Measurements from ENCODE around the gene HBEGF. TPM values are rescaled to one million over a fixed set of nuclear protein-coding genes. Genes with fewer than 3 reads are reported as not detected.

Gene HBEGF
- total and polyA plus RNA-seq, 2 experiments from 2014 or later, result 2.2 to 2.9 TPM

- no peak for TF ChIP-seq NANOG (IDR thresholded peaks at IDR 0.05; ENCODE audit: borderline replicate concordance)
- TF ChIP-seq JUNB (IDR thresholded peaks at IDR 0.05; ENCODE audit: unreplicated experiment), result no peak
- TF ChIP-seq STAT1 (IDR thresholded peaks at IDR 0.05; ENCODE audit: unreplicated experiment), result no peak
- TF ChIP-seq, protein P1, sequence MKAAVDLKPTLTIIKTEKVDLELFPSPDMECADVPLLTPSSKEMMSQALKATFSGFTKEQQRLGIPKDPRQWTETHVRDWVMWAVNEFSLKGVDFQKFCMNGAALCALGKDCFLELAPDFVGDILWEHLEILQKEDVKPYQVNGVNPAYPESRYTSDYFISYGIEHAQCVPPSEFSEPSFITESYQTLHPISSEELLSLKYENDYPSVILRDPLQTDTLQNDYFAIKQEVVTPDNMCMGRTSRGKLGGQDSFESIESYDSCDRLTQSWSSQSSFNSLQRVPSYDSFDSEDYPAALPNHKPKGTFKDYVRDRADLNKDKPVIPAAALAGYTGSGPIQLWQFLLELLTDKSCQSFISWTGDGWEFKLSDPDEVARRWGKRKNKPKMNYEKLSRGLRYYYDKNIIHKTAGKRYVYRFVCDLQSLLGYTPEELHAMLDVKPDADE (IDR thresholded peaks at IDR 0.05), result no peak
- no peak for TF ChIP-seq EZH2 (IDR thresholded peaks at IDR 0.05; ENCODE audit: low read depth, unreplicated experiment)
Observed at GRCh38 chr5:140286424-140286823, 60.0 kb downstream of the HBEGF start (continued).

DNA sequence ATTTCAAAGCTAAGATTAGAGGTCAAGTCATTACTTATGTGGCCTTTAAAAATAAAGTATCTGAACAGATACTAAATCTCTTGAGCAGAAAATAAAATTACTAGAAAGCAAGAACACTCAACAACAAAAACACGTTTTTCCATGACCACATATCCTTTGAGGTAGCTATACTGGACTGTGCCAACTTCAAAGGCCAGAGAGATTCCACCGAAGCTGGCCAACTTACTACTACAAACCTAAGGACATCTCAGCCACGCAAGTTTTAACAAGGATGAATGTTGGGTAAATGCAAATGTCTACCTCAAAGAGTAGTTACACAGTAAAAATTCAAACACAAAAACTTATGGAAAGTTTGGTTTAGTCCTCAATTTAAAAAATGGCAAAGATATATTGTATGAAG, 62.4 kb downstream of the HBEGF start:
- no peak for TF ChIP-seq POLR2AphosphoS5 (IDR thresholded peaks at IDR 0.05; ENCODE audit: low read depth)
- no peaks in the 10 kb centered on the region for H3K36me3 Mint-ChIP-seq (ENCODE audit: low read depth)
- Histone ChIP-seq H3F3A (replicated peaks; ENCODE audit: low read depth) (no peaks in the 10 kb centered on the region), H3K4me1 (ENCODE audit: insufficient read depth) (no peaks in the 10 kb centered on the region), H4K20me1 (replicated peaks; ENCODE audit: insufficient read depth) (peaks cover 30% of the 10 kb centered on the region), H3K4me2 (no peak overlapping the region), H3K27me3 (ENCODE audit: insufficient read depth) (no peaks in the 10 kb centered on the region), H3K9me2 (ENCODE audit: insufficient read depth) (no peaks in the 10 kb centered on the region), H3K36me3 (ENCODE audit: insufficient read depth) (no peaks in the 10 kb centered on the region), H2AFZ (no peak overlapping the region), H3K79me2 (replicated peaks; ENCODE audit: insufficient read depth) (peaks cover 68% of the 10 kb centered on the region), H3K4me3 (no peak overlapping the region), H3K27ac (ENCODE audit: low read depth) (no peak overlapping the region)
- ATAC-seq, result no peak
- no peak overlapping the region for H3K27ac Mint-ChIP-seq
- no peaks in the 10 kb centered on the region for H3K9me3 Mint-ChIP-seq
- H3K27me3 Mint-ChIP-seq (ENCODE audit: insufficient read depth, low read depth, poor library complexity), result peaks cover 2% of the 10 kb centered on the region
- DNase-seq (ENCODE audit: low spot score), result no peak
- no peaks in the 10 kb centered on the region for H3K4me1 Mint-ChIP-seq
- no peak overlapping the region for H3K4me3 Mint-ChIP-seq

Other genes with a start within 250 kb of the HBEGF start
- 2.3 and 2.6 TPM in 2 replicates for gene PURA, start 232.5 kb downstream of the HBEGF start, total RNA-seq (2014; rRNA removed; shearing (Covaris generic))
- 1.3 and 1.5 TPM in 2 replicates for gene PURA, start 232.5 kb downstream of the HBEGF start, polyA plus RNA-seq (2016; fragmentation: Nextera tagmentation; extraction: Ambion mirVana)
- gene IGIP, start 220.7 kb downstream of the HBEGF start, total RNA-seq (2014; rRNA removed; shearing (Covaris generic)), result 0.38 and 1.0 TPM in 2 replicates
- 0.19 and 0.21 TPM in 2 replicates for gene IGIP, start 220.7 kb downstream of the HBEGF start, polyA plus RNA-seq (2016; fragmentation: Nextera tagmentation; extraction: Ambion mirVana)
- 14.4 and 15.0 TPM in 2 replicates for gene CYSTM1, start 171.4 kb downstream of the HBEGF start, total RNA-seq (2014; rRNA removed; shearing (Covaris generic))
- gene CYSTM1, start 171.4 kb downstream of the HBEGF start, polyA plus RNA-seq (2016; fragmentation: Nextera tagmentation; extraction: Ambion mirVana), result 42.3 and 46.0 TPM in 2 replicates
- 85.4 and 119 TPM in 2 replicates for gene PFDN1, start 43.5 kb downstream of the HBEGF start, total RNA-seq (2014; rRNA removed; shearing (Covaris generic))
- gene PFDN1, start 43.5 kb downstream of the HBEGF start, polyA plus RNA-seq (2016; fragmentation: Nextera tagmentation; extraction: Ambion mirVana), result 256 and 279 TPM in 2 replicates
- 0.08 TPM in 1 of 2 replicates, not detected in the other for gene SLC4A9, start 13.6 kb upstream of the HBEGF start, total RNA-seq (2014; rRNA removed; shearing (Covaris generic))
- 0.08 TPM in 1 of 2 replicates, not detected in the other for gene SLC4A9, start 13.6 kb upstream of the HBEGF start, polyA plus RNA-seq (2016; fragmentation: Nextera tagmentation; extraction: Ambion mirVana)
- 119 and 123 TPM in 2 replicates for gene ANKHD1, start 55.2 kb upstream of the HBEGF start, total RNA-seq (2014; rRNA removed; shearing (Covaris generic))
- 58.6 and 73.0 TPM in 2 replicates for gene ANKHD1, start 55.2 kb upstream of the HBEGF start, polyA plus RNA-seq (2016; fragmentation: Nextera tagmentation; extraction: Ambion mirVana)
- gene EIF4EBP3, start 201.1 kb upstream of the HBEGF start, total RNA-seq (2014; rRNA removed; shearing (Covaris generic)), result 2.4 TPM in 1 of 2 replicates, not detected in the other
- 20.2 and 21.5 TPM in 2 replicates for gene EIF4EBP3, start 201.1 kb upstream of the HBEGF start, polyA plus RNA-seq (2016; fragmentation: Nextera tagmentation; extraction: Ambion mirVana)
- 29.7 and 38.4 TPM in 2 replicates for gene SRA1, start 210.9 kb upstream of the HBEGF start, total RNA-seq (2014; rRNA removed; shearing (Covaris generic))
- 67.2 and 74.7 TPM in 2 replicates for gene SRA1, start 210.9 kb upstream of the HBEGF start, polyA plus RNA-seq (2016; fragmentation: Nextera tagmentation; extraction: Ambion mirVana)
- gene APBB3, start 218.0 kb upstream of the HBEGF start, total RNA-seq (2014; rRNA removed; shearing (Covaris generic)), result 10.2 and 15.4 TPM in 2 replicates
- 7.7 and 9.0 TPM in 2 replicates for gene APBB3, start 218.0 kb upstream of the HBEGF start, polyA plus RNA-seq (2016; fragmentation: Nextera tagmentation; extraction: Ambion mirVana)
- gene SLC35A4, start 218.2 kb upstream of the HBEGF start, total RNA-seq (2014; rRNA removed; shearing (Covaris generic)), result 34.4 and 39.1 TPM in 2 replicates
- 17.7 and 19.0 TPM in 2 replicates for gene SLC35A4, start 218.2 kb upstream of the HBEGF start, polyA plus RNA-seq (2016; fragmentation: Nextera tagmentation; extraction: Ambion mirVana)

Measured in GM23338 (cell line).